Activated CD8-positive, alpha-beta memory T cell treated with anti-CD3 and anti-CD28 coated beads, Interleukin-2, amount 50 U/mL, for 1 hour (primary cell): ENCODE measurements around the gene AP1S2.

ENCODE experiments used
- DNase-seq: peaks from one replicate; pipeline ENCODE4 v3.0.0-alpha.2; 2020; ENCODE audit errors: extremely low read depth

The AP1S2 gene

DNA sequence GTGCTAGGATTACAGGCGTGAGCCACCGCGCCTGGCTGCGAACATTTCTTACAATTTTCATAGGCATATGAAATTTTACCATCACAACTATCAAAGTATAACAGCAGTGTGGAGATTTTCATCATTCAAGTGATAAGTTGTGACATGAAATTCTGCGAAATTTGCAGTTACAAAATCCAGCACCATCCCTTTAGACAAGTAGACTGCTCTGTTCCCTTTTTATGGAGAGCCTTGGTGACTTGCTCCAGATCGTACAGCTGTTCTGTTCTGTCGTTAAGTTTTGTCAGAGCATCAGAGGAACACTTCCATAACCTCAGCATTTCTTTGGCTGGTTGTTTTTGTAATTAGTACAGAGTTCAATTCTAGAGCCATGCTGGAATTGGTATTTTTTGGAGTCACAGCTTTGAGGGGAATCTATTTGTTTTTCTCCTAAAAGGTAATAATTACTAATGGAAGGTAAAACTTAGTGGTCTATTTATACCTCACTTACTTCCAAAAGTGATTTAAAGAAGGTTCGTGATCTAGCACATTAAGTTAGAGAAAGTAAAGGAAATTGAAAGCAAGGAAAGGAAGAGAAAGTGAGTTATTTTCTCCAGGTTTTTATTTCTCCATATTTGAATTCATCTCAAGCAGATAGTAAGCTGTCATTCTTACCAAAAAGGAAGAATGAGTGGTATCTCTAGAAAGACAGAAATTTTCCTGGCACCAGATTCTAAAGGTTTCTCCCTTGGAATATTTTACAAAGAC lies 42.2 kb downstream of the AP1S2 start:
- DNase-seq: no peak

GRCh38 chrX:15808254-15808653 lies 46.4 kb downstream of the AP1S2 start:
- DNase-seq: no peak

DNA sequence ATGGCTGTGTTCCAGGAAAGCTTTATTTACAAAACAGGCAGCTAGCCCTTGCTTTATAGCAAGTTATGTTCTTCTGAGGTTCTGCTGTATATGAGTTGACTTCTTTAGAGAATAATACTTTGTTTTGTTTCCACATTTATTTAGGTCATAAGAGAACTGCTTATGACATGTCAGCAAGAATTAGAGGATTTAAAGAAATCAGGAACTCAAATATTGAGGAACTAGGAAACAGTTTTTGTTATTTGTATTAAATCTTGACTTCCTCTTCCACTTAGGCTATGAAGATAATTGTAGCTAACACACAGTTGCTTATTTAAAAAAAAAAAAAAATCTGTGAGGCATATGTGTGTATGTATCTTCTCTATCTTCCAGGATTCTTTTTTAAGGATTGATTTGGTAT lies 50.0 kb downstream of the AP1S2 start:
- no peak for DNase-seq

DNA sequence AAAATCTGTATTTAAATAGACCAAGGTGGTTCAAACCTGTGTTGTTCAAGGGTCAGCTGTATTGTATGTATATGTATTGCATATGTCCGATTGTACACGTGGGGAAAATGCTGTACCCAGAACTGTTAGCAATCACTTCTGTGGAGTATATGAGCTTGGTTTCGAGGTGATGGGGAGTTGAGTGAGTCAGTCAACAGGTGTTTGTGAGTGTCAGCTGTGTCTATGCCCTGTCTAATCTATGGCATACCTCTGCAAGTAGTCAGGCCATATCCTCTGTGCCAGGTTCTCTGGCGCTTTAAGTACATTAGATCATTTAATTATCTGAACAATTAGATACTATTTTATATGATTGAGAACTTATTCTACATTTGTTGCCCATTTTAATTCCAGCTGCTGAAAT lies 56.9 kb downstream of the AP1S2 start:
- DNase-seq: no peak

DNA sequence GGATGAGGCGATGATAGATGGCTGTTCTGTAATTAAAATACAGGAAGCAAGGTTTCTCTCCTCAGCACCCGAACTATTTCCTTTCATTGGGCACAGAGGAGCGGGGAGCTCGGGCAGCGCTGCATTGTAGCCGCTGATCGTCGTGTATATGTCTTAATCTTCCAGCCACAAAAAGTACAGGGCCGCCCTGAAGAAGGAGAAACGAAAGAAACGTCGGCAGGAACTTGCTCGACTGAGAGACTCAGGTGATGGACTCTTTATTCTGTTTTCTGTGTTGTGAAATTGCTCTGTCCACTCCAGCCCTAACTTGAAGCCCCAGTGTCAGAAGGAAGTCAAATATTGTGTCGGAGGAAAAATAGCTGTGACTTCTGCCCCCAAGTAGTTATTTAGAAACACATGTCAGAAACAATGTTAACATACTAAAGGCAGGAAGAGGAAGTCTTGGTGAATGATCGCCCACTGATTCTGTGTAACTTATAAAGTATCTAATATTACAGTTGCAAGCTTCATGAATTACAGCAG lies 63.8 kb downstream of the AP1S2 start:
- no peak for DNase-seq

- DNase-seq: peak; percentile 73
Measured at GRCh38 chrX:15789979-15790768, 64.4 kb downstream of the AP1S2 start, which contains the start of gene ZRSR2. Gene ZRSR2 (plus strand): TSS chrX:15790484. CDS start chrX:15790496, 12 bp downstream.

GRCh38 chrX:15786915-15787314 lies 67.7 kb downstream of the AP1S2 start:
- no peak for DNase-seq

DNA sequence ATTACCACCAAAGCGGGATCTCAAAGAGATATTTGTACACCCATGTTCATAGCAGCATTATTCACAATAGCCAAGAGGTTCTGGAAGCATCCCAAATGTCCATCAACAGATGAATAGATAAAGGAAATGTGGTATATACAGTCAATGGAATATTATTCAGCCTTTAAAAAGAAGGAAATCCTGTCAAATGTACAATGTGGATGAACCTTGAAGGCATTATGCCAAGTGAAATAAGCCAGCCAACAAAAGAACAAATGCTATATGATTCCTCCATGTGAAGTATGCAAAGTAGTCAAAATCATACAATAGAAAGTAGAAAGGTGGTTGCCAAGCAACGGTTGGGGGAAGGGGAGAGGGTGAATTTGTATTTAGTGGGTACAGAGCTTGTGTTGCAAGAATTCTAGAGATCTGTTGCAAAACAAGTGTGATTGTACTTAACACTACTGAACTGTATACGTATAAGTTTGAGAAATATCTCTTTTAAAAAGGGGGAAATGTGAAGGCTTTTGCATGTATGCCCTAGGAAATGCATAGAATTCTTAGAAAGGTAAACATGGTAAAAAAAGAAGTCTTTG lies 69.3 kb downstream of the AP1S2 start:
- no peak for DNase-seq

GRCh38 chrX:15781961-15782699 lies 72.5 kb downstream of the AP1S2 start:
- no peak for DNase-seq
